ENCODE results near the gene APLP1. TPM values are rescaled to one million over a fixed set of nuclear protein-coding genes. Genes with fewer than 3 reads are reported as not detected.

Gene APLP1
- total and polyA plus RNA-seq, 9 donors: 0.55 to 10.1 (median 1.6) TPM

DNA sequence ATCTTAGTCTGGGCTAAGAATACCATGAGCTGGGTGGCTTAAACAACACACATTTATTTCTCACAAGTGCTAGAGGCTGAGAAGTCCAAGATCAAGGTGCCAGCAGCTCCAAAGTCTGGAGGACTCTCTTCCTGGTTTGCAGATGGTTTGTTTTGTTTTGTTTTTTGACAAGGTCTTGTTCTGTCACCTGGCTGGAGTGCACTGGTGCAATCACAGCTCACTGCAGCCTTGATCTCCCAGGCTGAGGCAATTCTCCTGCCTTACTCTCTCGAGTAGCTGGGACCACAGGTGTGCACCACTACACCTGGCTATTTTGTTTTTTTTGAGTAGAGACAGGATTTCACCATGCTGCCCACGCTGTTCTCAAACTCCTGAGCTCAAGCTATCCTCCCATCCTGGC, 15.5 kb downstream of the APLP1 start:
- 46 to 61% (median 54%) methylated on average over 2 of the region's 2 CpGs for WGBS, 3 donors
- Histone ChIP-seq H3K4me3 (no peak overlapping the region), H3K4me1 (ENCODE audit: insufficient read depth) (no peaks in the 10 kb centered on the region), H3K9me3 (no peaks in the 10 kb centered on the region), H3K36me3 (no peaks in the 10 kb centered on the region), H3K27me3 (no peaks in the 10 kb centered on the region), H3K27ac (no peak overlapping the region)
- no peak for DNase-seq
- intact Hi-C loops (cut with DNase I): loop anchor here in 3 of 4 donors (5.0 kb wide), 2 partner anchors 43 to 48 kb away; no protein-coding TSS in a partner anchor
- no peak for TF ChIP-seq POLR2A (IDR thresholded peaks at IDR 0.05)

DNA sequence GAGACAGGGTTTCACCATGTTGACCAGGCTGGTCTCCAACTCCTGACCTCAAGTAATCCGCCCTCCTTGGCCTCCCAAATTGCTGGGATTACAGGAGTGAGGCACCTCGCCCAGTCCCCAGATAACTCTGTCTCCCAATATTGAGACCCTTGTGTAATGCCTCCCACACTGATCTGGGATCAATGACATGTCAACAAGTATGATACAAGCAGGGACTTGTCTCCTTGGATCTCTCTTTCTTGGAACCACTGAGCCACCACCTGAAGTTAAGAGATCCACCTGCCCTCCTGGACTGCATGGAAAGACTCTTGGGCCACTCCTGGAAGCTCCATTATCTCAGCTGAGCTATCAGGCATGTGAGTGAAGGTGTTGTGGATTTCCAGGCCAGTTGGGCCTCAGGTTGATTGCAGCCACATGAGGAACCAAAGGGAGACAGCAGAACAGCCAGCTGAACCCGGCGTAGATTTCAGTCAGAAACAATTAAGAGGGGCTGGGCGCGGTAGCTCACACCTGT, 16.9 kb downstream of the APLP1 start:
- no peaks in the 10 kb centered on the region for H3K27me3 ChIP-seq
- H3K9me3 ChIP-seq: no peaks in the 10 kb centered on the region
- H3K4me1 ChIP-seq (ENCODE audit: insufficient read depth): no peaks in the 10 kb centered on the region
- no peaks in the 10 kb centered on the region for H3K36me3 ChIP-seq
- intact Hi-C loops (cut with DNase I): no loop called here
- TF ChIP-seq POLR2A (IDR thresholded peaks at IDR 0.05): no peak
- TF ChIP-seq EP300 (IDR thresholded peaks at IDR 0.05): no peak
- TF ChIP-seq, protein P1, sequence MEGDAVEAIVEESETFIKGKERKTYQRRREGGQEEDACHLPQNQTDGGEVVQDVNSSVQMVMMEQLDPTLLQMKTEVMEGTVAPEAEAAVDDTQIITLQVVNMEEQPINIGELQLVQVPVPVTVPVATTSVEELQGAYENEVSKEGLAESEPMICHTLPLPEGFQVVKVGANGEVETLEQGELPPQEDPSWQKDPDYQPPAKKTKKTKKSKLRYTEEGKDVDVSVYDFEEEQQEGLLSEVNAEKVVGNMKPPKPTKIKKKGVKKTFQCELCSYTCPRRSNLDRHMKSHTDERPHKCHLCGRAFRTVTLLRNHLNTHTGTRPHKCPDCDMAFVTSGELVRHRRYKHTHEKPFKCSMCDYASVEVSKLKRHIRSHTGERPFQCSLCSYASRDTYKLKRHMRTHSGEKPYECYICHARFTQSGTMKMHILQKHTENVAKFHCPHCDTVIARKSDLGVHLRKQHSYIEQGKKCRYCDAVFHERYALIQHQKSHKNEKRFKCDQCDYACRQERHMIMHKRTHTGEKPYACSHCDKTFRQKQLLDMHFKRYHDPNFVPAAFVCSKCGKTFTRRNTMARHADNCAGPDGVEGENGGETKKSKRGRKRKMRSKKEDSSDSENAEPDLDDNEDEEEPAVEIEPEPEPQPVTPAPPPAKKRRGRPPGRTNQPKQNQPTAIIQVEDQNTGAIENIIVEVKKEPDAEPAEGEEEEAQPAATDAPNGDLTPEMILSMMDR (IDR thresholded peaks at IDR 0.05): no peak
- WGBS, 3 donors: 87 to 92% (median 88%) methylated on average over 6 of the region's 6 CpGs
- DNase-seq: no peak
- H3K27ac ChIP-seq: no peak overlapping the region
- no peak overlapping the region for H3K4me3 ChIP-seq

DNA sequence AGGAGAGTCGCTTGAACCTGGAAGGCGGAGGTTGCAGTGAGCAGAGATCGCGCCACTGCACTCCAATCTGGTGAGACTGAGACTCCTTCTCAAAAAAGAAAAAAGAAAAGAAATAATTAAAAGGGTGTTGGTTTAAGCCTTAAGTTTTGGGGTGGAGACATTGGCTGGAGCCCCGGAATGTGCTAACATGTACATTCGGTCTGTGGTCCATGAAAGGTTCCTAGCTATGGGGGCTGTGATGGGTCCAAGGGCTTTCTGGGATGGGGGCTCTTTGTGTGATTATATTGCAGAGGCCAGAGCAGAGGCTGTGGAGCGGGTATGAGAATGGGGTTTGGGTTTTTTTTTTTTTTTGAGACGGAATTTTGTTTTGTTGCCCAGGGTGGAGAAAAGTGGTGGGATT, 17.5 kb downstream of the APLP1 start:
- intact Hi-C loops (cut with DNase I): no loop called here
- TF ChIP-seq EP300 (IDR thresholded peaks at IDR 0.05) (no peak), POLR2A (IDR thresholded peaks at IDR 0.05) (no peak)
- TF ChIP-seq, protein P1 (IDR thresholded peaks at IDR 0.05): no peak
- Histone ChIP-seq H3K27me3 (no peaks in the 10 kb centered on the region), H3K4me1 (ENCODE audit: insufficient read depth) (no peaks in the 10 kb centered on the region), H3K9me3 (no peaks in the 10 kb centered on the region), H3K4me3 (no peak overlapping the region), H3K36me3 (no peaks in the 10 kb centered on the region), H3K27ac (no peak overlapping the region)
- WGBS, 3 donors: 90 to 95% (median 94%) methylated on average over 8 of the region's 8 CpGs
- DNase-seq: no peak

DNA sequence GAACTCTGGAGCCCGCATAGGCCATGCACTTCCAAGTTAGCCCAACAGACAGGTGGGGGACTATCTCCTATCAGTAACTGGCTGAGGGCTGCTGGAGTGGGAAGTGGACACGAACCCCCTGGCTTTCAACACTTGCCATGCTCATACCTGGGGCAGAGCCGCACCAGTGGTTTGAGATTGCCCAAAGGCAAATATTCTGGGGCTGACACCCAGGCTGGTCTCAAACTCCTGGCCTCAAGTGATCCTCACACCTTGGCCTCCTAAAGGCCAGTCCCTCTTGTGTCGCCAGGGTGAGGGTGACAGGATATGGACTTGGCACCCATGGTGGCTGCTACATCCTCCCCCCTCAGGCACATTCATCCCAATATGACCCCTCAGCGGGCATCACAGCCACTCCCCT, 18.8 kb downstream of the APLP1 start:
- intact Hi-C loops (cut with DNase I): no loop called here
- no peaks in the 10 kb centered on the region for H3K4me1 ChIP-seq (ENCODE audit: insufficient read depth)
- H3K27ac ChIP-seq: no peak overlapping the region
- no peaks in the 10 kb centered on the region for H3K9me3 ChIP-seq
- H3K4me3 ChIP-seq: no peak overlapping the region
- WGBS, 3 donors: 91 to 92% (median 92%) methylated on average over 5 of the region's 5 CpGs
- no peak for DNase-seq
- no peaks in the 10 kb centered on the region for H3K27me3 ChIP-seq
- TF ChIP-seq POLR2A (IDR thresholded peaks at IDR 0.05): no peak
- no peak for TF ChIP-seq EP300 (IDR thresholded peaks at IDR 0.05)
- TF ChIP-seq, protein P1 (IDR thresholded peaks at IDR 0.05): no peak
- no peaks in the 10 kb centered on the region for H3K36me3 ChIP-seq

DNA sequence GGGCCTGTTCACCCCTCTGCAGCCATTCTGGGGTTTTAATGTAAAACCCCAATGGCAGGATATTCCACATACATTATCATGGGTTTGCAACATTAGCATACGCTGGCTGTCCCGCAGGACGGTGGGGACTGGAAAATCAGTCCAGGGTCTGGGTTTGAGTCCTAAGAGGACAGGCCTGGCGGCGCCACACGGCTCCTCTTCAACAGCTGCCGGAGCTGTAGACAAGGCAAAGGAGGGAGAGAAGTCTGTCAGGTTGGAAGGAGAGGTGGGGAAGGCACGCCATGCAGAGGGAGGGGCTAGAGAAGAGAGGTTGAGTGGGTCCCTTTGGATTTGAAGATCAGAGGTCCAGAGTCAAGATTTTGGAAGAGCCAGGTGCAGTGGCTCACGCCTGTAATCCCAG, 20.0 kb downstream of the APLP1 start:
- no peaks in the 10 kb centered on the region for H3K9me3 ChIP-seq
- no peak for DNase-seq
- intact Hi-C loops (cut with DNase I): no loop called here
- H3K27me3 ChIP-seq: no peaks in the 10 kb centered on the region
- H3K4me3 ChIP-seq: no peak overlapping the region
- no peak overlapping the region for H3K27ac ChIP-seq
- TF ChIP-seq, protein P1 (IDR thresholded peaks at IDR 0.05): no peak
- TF ChIP-seq EP300 (IDR thresholded peaks at IDR 0.05): no peak
- TF ChIP-seq POLR2A (IDR thresholded peaks at IDR 0.05): no peak
- H3K4me1 ChIP-seq (ENCODE audit: insufficient read depth): no peaks in the 10 kb centered on the region
- 85 to 91% (median 91%) methylated on average over 9 of the region's 9 CpGs for WGBS, 3 donors
- no peaks in the 10 kb centered on the region for H3K36me3 ChIP-seq

Data from ovary (tissue), 9 donors.